GM18511 (cell line): ENCODE measurements around the gene PARP1.
"Not testable (repeated sequence)": the region's sequence is repeated elsewhere in the genome, so short reads cannot be mapped to it uniquely, and the experiment has no call there.

Source experiments
- ATAC-seq: cut with Tn5 transposase; IDR thresholded peaks from one replicate; pipeline ENCODE4 v1.9.1; 2021; ENCODE audit warnings: mild to moderate bottlenecking, moderate library complexity; ENCODE audit not compliant: unreplicated experiment

PARP1 gene

DNA sequence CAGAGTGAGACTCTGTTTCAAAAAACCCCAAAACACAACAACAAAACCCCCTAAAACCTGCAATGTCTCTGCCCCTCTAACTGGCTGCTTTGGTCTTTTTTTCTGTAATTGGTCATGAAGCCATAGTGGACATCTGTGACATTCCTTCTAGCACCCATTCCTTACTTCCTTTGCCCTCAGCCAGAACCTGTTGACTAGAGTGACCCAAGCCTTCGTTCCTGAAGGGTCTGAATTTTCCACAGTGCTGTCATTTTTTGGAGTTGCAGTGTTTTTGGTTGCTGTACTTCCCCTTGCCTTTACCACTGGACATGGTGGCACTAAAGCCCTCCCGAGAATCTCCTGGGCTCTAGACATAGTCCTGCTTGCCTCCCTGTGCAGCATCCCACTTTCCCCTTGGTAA is 50.5 kb downstream of the PARP1 start:
- ATAC-seq: no peak

DNA sequence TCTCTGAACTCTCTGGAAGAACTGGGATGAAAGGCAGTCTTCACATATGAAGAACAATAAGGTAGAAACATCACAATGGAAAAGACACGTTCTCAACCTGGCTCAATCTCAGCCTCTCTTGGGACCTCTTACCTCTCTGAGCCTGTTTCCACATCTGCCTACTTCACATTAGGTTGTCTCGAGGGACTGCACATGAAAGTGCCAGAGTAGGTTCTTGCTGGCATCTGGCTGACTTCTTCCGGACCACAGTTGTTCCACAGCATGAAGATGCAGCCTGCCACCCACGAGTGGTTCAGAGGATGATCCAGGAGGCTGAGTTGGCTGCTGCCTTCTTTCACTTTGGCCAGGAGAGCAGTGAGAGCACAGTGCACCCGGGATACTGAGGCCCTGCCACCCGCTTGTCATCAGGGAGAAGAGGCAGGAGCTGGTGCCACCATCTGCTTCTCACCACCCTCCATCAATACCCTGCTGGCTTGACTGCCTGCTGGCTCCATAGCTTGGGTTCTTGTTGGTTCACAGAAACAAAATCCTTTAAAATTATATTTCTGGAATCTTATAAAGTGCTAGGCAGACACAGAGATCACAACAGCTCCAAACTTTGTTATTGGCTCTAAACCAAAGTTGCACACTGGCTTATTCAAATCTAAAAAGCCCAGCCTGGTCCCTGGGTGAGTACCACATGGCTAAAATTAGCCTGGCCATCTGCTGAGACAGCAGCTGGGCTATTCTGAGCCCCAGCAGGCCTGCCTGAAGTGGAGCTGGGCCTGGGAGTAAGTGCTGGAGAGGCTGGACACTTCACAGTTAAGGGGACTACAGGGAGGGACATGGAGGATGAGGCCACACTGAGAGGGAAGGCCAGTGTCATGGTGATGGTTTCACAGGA is 52.0 kb downstream of the PARP1 start:
- peak; percentile 60 for ATAC-seq

DNA sequence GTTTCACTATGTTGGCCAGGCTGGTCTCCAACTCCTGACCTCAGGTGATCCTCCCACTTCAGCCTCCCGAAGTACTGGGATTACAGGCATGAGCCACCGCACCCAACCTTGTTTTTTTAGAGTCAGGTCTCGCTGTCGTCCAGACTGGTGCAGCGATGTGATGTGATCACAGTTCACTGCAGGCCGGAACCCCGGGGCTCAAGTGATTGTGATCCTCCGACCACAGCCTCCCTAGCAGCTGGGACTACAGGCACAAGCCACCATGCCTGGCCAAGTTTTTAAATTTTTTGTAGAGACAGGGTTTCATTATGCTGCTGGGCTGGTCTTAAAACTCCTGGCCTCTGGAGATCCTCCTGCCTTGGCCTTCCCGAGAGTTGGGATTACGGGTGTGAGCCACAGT is 52.9 kb downstream of the PARP1 start:
- no peak for ATAC-seq

DNA sequence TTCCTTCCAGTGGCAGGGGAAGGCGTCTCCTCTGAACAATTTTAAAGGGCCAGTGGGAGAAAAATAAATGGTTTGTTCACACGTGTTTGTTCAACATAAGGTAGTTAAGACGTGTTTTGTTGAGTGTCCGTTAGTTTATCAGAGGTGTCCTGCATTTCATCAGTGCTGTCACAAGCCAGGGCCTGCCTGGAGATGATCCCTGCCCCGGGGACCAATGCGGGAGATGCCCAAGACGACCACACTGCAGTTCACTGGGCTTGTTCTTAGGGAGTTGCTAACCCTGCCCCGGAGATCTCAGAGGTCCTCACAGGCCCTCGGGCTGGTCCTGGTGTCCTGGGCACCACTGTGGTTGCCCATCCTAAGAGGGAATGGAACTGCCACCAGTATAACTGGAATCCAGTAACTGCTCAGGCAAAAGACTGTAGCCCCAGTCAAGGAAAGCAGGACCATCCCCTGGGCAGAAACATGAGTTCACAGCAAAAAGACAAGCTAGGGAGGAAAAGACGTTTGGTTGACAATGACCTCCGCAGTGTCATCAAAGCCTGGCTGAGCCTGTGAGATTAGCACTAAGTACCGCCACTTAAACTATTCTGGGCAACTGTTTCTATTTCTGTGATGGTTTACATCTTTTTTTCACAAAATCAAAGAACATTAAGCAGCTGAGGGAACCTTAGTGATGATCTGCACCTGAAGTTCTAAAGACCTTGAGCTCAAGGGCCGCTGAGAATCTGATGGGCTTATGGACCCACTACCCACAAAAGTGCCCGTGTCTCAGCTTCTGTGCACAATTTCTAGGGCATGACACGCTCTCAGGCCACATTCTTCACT is 54.0 kb downstream of the PARP1 start:
- no peak for ATAC-seq

DNA sequence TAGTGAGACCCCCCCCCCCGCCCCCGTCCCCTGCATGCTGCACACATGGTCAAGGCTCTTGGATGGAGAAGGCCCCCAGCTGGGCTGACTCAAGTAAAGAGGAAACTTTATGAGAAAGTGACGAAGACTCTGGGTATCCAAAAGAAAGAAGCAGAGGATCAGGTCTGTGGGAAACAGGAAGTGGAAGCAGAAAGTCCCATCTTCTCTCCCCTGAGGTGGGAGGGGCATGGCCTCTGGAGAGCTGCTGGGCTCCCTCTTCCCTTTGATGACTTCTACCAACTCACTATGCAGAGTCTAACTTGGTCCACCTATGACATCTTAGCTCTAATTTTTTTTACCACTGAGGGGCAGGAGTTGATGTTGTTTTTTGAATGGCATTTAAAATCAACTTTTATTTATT is 56.2 kb downstream of the PARP1 start:
- ATAC-seq: no peak

DNA sequence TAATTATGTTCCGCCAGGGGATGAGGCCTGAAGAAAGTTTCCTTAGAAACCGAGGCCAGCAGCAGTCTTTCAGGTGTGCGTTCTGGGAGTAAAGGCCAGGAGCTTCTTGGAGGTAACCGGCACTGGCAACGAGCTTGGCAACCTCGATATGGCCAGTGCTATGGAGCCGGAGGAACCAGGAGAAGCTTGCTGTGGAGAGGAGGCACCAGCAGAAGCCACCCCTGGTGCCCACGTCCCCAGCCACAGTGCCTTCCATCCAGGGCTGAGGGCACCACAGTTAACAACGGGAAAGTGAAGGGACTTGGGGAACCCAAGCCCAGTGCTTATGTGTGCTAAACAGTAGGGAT is 57.4 kb downstream of the PARP1 start:
- no peak for ATAC-seq

DNA sequence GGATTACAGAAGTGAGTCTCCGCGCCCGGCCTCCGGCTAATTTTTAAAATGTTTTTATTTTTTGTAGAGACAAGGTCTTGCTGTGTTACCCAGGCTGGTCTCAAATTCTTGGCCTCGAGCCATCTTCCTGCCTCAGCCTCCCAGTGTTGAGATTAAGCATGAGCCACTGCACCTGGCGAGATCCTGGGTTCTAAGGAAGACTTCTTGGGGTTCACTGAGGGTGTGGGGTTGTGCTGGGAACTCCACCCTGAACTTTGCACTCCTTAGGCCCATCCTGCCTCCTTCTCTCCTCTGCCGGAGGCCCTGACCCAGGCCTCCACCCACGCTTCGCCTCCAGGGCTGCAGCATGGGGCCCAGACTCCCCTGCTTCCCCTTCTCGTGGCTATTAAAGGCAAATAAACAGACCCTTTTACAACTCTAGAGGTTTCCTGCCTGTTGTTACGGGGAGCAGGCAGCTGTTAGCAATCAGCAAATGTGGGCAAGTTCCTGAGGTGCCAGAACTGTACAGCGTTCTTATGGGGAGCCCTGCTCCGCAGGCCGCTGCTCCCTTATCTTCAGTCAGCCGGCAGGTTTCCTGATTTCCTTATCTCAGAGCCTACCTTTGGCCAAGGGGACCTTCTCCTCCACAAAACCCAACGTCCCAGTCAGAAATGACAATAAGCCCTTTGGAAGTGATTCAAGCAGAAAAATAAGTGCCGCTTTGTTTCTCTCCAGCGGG is 57.9 kb downstream of the PARP1 start:
- ATAC-seq: peak; percentile 80

DNA sequence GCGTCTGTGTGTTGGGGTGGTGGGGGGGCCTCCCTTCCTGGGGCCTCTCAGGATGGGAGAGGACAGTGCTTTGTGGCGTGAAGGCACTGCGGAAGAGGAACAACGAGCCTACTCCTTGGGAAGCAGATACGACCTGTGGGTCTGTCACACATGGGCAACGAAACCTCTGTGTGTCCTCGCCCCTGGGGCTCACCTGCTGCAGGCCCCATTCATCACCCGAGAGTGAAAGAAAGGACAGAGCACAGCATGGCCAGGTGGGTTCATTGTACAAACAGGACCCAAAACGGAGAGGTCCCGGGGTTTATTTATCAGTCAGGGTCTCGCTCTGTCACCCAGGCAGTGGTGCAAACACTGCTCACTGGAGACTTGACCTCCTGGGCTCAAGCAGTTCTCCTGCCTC is 58.8 kb downstream of the PARP1 start:
- ATAC-seq: no peak

DNA sequence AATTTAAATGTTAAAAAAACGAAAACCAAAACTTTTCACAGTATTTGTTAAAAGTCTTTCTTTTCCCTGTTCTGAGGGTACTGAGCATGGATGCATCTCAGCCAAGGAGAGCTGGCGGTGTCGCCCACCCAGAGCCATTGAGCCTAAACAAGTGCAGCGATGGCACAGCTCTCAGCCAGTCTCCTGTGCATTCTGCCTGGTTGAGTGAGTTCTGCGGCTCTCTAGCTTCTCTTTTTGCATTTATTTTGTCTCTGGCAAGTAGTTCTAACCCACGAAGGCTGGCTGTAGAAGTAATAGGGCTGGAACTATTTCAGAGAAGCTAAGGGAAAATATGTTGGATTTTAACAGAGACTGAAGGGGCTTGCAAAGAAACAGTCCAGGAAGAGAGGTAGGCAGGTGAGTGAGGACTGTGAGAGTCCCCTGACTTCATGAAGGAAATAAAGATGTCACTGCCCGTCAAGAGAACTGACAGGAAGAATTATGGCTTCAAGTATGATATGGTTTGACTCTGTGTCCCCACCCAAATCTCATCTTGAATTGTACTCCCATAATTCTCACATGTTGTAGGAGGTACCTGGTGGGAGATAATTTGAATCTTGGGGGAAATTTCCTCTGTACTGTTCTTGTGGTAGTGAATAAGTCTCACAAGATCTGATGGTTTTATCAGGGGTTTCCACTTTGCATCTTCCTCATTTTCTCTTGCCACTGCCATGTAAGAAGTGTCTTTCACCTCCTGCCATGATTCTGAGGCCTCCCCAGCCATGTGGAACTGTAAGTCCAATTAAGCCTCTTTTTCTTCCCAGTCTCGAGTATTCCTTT is 63.2 kb downstream of the PARP1 start:
- no peak for ATAC-seq

DNA sequence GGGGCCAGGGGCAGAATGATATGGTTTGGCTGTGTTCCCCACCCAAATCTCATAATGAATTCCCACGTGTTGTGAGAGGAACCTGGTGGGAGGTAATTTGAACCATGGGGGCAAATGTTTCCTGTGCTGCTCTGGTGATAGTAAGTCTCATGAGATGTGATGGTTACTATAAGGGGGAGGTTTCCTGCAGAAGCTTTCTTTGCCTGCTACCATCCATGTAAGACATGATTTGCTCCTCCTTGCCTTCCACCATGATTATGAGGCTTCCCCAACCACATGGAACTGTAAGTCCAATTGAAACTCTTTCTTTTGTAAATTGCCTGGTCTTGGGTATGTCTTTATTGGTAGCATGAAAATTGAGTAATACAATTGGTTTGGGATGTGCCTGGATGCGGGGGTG is 65.2 kb downstream of the PARP1 start:
- no peak for ATAC-seq

DNA sequence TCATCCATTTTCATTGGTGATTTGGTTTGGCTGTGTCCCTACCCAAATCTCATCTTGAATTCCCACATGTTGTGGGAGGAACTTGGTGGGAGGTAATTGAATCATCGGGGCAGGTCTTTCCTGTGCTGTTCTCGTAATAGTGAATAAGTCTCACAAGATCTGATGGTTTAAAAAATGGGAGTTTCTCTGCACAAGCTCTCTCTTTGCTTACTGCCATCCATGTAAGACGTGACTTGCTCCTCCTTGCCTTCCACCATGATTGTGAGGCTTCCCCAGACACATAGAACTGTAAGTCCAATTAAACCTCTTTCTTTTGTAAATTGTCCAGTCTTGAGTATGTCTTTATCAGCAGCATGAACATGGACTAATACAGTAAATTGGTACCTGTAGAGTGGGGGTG is 67.8 kb downstream of the PARP1 start:
- ATAC-seq: not testable (repeated sequence)

DNA sequence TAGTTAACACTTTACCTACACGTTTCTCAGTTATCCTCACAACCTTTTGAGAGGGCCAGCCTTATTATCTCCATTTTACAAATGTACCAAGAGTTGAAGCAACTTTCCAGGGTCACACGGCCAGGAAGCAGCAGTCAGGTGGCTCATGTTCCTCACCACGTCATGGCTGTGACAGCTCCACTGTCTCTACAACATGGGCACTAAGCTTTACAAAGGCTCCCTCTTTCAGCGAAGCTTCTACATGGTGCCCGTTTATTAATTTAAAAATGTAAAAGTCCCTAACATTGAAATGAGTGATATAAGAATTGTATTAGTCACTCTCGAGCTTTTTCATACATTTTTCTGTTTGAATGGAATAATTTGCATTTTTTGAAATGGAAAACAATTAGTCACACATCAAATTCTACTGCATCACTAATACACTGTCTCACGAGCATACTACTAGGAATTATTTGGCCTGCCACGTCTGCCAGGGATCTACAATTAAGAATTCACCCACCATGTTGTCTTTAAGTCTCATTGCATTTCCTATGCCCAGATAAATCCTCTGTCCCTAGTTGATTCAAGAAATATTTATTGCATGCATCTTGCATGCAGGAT is 70.5 kb downstream of the PARP1 start:
- ATAC-seq: no peak

DNA sequence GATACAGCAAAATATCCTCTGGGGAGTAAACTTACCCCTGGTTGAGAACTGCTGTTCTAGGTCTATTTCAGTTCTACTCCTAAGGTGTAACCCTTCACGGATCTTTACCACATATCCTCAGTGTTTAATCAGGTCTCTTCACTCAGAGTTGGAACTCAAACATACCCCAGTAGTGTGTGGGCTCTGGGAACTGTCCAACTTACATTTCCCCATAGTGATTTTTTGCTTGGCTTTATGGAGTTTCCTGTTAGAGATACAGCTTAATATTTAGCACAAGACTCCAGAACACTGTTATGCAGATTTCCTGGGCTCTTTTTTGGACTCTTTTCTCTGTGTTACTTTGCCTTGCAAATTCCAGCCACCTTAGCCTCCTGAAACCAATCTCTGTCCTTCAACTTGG is 72.2 kb downstream of the PARP1 start:
- no peak for ATAC-seq

DNA sequence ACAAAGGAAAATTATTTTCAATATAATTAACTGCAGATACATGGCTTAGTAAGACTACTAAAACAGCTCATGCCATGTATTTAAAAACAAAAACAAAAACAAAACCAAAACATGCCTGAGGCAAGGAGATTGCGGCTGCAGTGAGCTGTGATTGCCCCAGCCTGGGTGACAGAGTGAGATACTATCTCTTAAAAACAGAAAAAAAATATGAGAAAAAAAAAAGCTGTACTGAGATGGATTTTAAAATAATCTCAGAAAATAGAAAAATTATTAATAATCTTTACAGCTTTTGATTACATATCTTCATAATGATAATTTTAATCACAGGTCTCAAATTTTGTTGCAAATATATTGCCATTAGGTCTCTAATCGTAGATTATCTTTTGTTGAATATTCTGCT is 74.9 kb downstream of the PARP1 start:
- peak; percentile 38 for ATAC-seq

DNA sequence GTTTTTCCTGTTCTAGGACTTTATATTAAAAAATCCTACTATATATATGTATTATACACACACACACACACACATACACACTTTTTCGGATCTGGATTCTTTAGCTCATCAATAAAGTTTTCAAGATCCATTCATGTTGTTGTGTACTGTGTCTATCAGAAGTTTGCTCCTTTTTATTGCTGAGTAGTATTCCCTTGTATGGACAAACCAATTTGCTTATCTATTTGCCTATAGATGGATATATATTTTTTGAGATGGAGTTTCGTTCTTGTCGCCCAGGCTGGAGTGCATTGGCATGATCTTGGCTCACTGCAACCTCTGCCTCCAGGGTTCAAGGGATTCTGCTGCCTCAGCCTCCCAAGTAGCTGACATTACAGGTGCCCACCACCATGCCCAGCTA is 78.7 kb downstream of the PARP1 start:
- ATAC-seq: no peak

DNA sequence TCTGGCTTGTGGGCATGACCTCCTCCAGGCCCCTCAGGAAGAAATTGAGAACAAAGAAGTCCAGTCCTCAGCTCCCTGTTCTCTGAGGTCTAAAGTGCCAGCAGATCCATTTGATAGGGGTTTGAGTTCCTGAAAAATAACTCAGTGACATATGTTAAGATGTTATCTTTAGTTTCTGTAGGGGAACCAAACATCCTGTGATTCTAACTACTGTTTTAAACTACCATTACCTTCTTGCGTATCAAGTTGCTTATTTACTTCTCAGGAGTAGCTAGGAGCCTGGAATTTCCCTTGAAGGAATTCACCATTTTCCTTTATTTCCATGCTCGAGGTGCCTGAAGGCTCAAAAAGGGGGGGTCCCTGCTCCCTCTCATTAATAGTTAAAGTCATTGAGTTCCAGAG is 80.1 kb downstream of the PARP1 start:
- no peak for ATAC-seq

DNA sequence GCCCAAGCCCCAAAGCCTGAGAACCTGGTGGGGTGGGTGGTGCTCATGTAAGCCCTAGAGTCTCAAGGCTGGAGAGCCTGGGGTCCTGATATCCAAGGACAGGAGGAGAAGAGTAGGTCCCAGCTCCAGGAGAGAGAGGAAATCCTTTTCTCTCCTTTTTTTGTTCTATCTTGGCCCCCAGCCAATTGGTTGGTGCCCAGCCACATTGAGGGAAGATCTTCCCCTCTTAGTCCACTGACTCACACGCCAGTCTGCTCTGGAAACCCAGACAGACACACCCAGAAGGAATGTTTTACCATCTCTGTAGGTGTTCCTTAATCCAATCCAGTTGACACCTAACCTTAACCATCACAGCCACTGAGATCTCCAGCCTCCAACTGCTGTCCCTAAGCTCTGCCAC is 82.7 kb downstream of the PARP1 start:
- no peak for ATAC-seq

DNA sequence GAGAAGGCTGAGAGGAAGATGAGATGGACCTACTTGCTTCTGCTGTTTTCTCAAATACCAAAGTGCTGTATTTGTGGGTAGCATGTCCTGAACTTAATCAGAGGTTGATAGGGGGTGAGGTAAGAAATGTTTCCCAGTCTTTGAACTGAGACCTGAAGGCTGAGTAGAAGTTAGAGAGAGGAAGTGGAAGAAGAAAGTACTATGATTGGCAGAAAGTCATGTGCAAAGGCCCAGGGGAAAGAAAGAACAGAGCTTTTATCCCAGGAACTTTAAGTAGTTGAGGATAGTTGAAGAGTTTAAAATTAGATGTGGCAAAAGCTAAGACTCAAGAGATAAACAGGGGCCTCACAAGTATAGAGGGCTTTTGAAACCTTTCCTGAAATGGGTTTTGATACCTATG is 83.4 kb downstream of the PARP1 start:
- ATAC-seq: no peak

DNA sequence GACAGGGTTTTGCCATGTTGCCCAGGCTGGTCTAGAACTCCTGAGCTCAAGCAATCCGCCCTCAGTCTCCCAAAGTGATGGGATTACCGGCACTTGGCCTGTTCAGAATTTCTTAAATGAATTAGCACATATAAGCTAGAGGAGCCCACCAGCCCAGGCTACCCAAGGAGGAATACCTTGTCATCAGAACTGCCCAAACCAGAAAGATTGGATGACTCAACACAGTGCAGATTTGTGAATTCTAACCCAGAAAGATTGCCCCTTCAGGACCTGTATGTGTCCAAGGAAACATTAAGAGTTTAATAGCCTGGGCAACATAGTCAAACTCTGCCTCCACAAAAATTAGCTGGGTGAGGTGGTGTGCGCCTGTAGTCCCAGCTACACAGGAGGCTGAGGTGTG is 84.9 kb downstream of the PARP1 start:
- ATAC-seq: no peak

DNA sequence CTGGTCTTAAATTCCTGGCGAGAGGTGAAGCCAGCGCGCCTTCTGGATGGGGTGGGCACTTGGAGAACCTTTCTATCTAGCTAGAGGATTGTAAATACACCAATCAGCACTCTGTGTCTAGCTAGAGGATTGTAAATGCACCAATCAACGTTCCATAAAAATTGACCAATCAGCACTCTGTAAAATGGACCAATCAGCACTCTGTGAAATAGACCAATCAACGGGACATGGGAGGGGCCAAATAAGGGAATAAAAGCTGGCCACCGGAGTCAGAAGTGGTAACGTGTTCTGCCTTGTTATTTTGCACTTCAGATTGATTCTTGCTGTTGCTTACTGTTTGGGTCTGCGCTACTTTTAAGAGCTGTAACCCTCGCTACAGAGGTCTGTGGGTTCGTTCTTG is 87.0 kb downstream of the PARP1 start:
- ATAC-seq: no peak
